Measurements from ENCODE around the gene ANKRD52. TPM values are rescaled to one million over a fixed set of nuclear protein-coding genes. Genes with fewer than 3 reads are reported as not detected.
"Not testable (repeated sequence)": the region's sequence is repeated elsewhere in the genome, so short reads cannot be mapped to it uniquely, and the experiment has no call there.

ANKRD52 gene
- total RNA-seq, 4 donors from 2014 or later = 13.8 to 31.5 (median 19.6) TPM

GRCh38 chr12:56286044-56286830, 28.1 kb upstream of the ANKRD52 start:
- no peak for DNase-seq (ENCODE audit: extremely low spot score)
- intact Hi-C loops (cut with DNase I) = no loop called here
- WGBS = 39% methylated on average over 4 of the region's 4 CpGs
- Histone ChIP-seq H3K36me3 (peaks cover 44 to 82% (median 58%) of the 10 kb centered on the region in 4 donors), H3K27ac (replicated peaks in 1 of 4) (no peak overlapping the region), H3K4me3 (no peak overlapping the region), H3K9me3 (no peaks in the 10 kb centered on the region), H3K27me3 (no peaks in the 10 kb centered on the region), H3K4me1 (peaks cover 16 to 21% (median 19%) of the 10 kb centered on the region in 4 donors)
- TF ChIP-seq POLR2AphosphoS5 (IDR thresholded peaks at IDR 0.05) (no peak), POLR2A (IDR thresholded peaks at IDR 0.05; ENCODE audit: low read depth) (no peak), EP300 (IDR thresholded peaks at IDR 0.05) (no peak)
- TF ChIP-seq, protein P1, sequence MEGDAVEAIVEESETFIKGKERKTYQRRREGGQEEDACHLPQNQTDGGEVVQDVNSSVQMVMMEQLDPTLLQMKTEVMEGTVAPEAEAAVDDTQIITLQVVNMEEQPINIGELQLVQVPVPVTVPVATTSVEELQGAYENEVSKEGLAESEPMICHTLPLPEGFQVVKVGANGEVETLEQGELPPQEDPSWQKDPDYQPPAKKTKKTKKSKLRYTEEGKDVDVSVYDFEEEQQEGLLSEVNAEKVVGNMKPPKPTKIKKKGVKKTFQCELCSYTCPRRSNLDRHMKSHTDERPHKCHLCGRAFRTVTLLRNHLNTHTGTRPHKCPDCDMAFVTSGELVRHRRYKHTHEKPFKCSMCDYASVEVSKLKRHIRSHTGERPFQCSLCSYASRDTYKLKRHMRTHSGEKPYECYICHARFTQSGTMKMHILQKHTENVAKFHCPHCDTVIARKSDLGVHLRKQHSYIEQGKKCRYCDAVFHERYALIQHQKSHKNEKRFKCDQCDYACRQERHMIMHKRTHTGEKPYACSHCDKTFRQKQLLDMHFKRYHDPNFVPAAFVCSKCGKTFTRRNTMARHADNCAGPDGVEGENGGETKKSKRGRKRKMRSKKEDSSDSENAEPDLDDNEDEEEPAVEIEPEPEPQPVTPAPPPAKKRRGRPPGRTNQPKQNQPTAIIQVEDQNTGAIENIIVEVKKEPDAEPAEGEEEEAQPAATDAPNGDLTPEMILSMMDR (IDR thresholded peaks at IDR 0.05) = no peak

GRCh38 chr12:56284263-56284662, 26.1 kb upstream of the ANKRD52 start:
- Histone ChIP-seq H3K4me1 (peaks cover 14 to 21% (median 18%) of the 10 kb centered on the region in 4 donors), H3K36me3 (peaks cover 63 to 87% (median 69%) of the 10 kb centered on the region in 4 donors)
- DNase-seq (ENCODE audit: extremely low spot score); H3K9me3 ChIP-seq; H3K27me3 ChIP-seq; H3K27ac ChIP-seq (replicated peaks in 1 of 4); H3K4me3 ChIP-seq; intact Hi-C loops (cut with DNase I): not testable (repeated sequence)
- 90% methylated on average over 5 of the region's 5 CpGs for WGBS

- H3K27ac ChIP-seq (replicated peaks in 1 of 4) = no peak overlapping the region
- H3K4me3 ChIP-seq = no peak overlapping the region
These were observed 24.4 kb upstream of the ANKRD52 start for GRCh38 chr12:56282579-56282978.

GRCh38 chr12:56282030-56282429, 23.8 kb upstream of the ANKRD52 start:
- no peak for DNase-seq (ENCODE audit: extremely low spot score)
- WGBS = 68% methylated on average over 6 of the region's 6 CpGs
- H3K27me3 ChIP-seq = no peaks in the 10 kb centered on the region
- TF ChIP-seq, protein P1 (IDR thresholded peaks at IDR 0.05) = no peak
- TF ChIP-seq POLR2AphosphoS5 (IDR thresholded peaks at IDR 0.05) = no peak
- no peak for TF ChIP-seq POLR2A (IDR thresholded peaks at IDR 0.05; ENCODE audit: low read depth)
- no peak for TF ChIP-seq EP300 (IDR thresholded peaks at IDR 0.05)
- no peaks in the 10 kb centered on the region for H3K9me3 ChIP-seq
- peaks cover 80 to 100% (median 92%) of the 10 kb centered on the region in 4 donors for H3K36me3 ChIP-seq
- peaks cover 10 to 15% (median 14%) of the 10 kb centered on the region in 4 donors for H3K4me1 ChIP-seq
- no peak overlapping the region for H3K27ac ChIP-seq (replicated peaks in 1 of 4)
- intact Hi-C loops (cut with DNase I) = no loop called here
- H3K4me3 ChIP-seq = no peak overlapping the region

More at GRCh38 chr12:56282579-56282978, 24.4 kb upstream of the ANKRD52 start:
- H3K9me3 ChIP-seq = no peaks in the 10 kb centered on the region
- peaks cover 78 to 94% (median 86%) of the 10 kb centered on the region in 4 donors for H3K36me3 ChIP-seq
- H3K27me3 ChIP-seq = no peaks in the 10 kb centered on the region
- no peak for TF ChIP-seq POLR2A (IDR thresholded peaks at IDR 0.05; ENCODE audit: low read depth)
- TF ChIP-seq POLR2AphosphoS5 (IDR thresholded peaks at IDR 0.05) = no peak
- no peak for TF ChIP-seq EP300 (IDR thresholded peaks at IDR 0.05)
- TF ChIP-seq, protein P1 (IDR thresholded peaks at IDR 0.05) = no peak
- 93% methylated on average over 2 of the region's 2 CpGs for WGBS
- peaks cover 11 to 21% (median 17%) of the 10 kb centered on the region in 4 donors for H3K4me1 ChIP-seq
- DNase-seq (ENCODE audit: extremely low spot score) = no peak
- intact Hi-C loops (cut with DNase I) = no loop called here

GRCh38 chr12:56280849-56281248, 22.7 kb upstream of the ANKRD52 start:
- no peak for TF ChIP-seq POLR2A (IDR thresholded peaks at IDR 0.05; ENCODE audit: low read depth)
- TF ChIP-seq, protein P1 (IDR thresholded peaks at IDR 0.05) = no peak
- no peak for TF ChIP-seq EP300 (IDR thresholded peaks at IDR 0.05)
- TF ChIP-seq POLR2AphosphoS5 (IDR thresholded peaks at IDR 0.05) = no peak
- H3K27me3 ChIP-seq = no peaks in the 10 kb centered on the region
- no peaks in the 10 kb centered on the region for H3K9me3 ChIP-seq
- intact Hi-C loops (cut with DNase I) = no loop called here
- H3K36me3 ChIP-seq = peaks cover 90 to 100% (median 100%) of the 10 kb centered on the region in 4 donors
- H3K4me3 ChIP-seq = no peak overlapping the region
- peaks cover under 1 to 4% (median 2%) of the 10 kb centered on the region in 4 donors for H3K4me1 ChIP-seq
- no peak for DNase-seq (ENCODE audit: extremely low spot score)
- no peak overlapping the region for H3K27ac ChIP-seq (replicated peaks in 1 of 4)

Measured in esophagus muscularis mucosa (tissue), 4 donors.